PC-3 (cell line): ENCODE measurements around the gene EFR3B. TPM values are rescaled to one million over a fixed set of nuclear protein-coding genes. Genes with fewer than 3 reads are reported as not detected.

ENCODE experiments used
- ATAC-seq: fragments of 200-7000 bp; cut with Tn5 transposase; 2 replicates; pipeline ENCODE4 v1.9.1; 2020; ENCODE audit warnings: mild to moderate bottlenecking, moderate library complexity
- BruUV-seq: library from RNA; stranded (reverse); fragments of 400-500 nt; replicated peaks from 2 replicates; lab custom pipeline; 2021; lab: Mats Ljungman, UMichigan
- CTCF ChIA-PET: fragments of 300-600 bp; sonication (Branson Sonifier 250); formaldehyde crosslinking; loops from one replicate; lab custom pipeline; 2022; ENCODE audit warnings: antibody characterized with exemption; lab: Charles Lee
- POLR2A ChIA-PET: fragments of 300-600 bp; sonication (Branson Sonifier 250); formaldehyde crosslinking; loops from one replicate; lab custom pipeline; 2022; ENCODE audit warnings: antibody characterized with exemption; ENCODE audit not compliant: unreplicated experiment; lab: Charles Lee
- DNase-seq: peaks from one replicate; pipeline ENCODE4 v3.0.0-alpha.2; 2015
- H2AFZ ChIP-seq: fragments of 300-600 bp; sonication (generic); 2 replicates; pipeline ENCODE4 v1.6.0; 2016; ENCODE audit warnings: antibody characterized with exemption, low read length
- H3F3A ChIP-seq: fragments of 300-600 bp; sonication (generic); one replicate; pipeline ENCODE4 v1.6.0; 2017; ENCODE audit warnings: antibody characterized with exemption, low read length, control low read depth, mild to moderate bottlenecking; ENCODE audit not compliant: unreplicated experiment
- H3K27ac ChIP-seq: fragments of 300-600 bp; sonication (generic); 2 replicates; pipeline ENCODE4 v1.5.1; 2016; ENCODE audit warnings: mild to moderate bottlenecking, low read length
- H3K27me3 ChIP-seq: fragments of 300-600 bp; sonication (generic); 2 replicates; pipeline ENCODE4 v1.6.1; 2016; ENCODE audit warnings: low read length, mixed read lengths
- H3K36me3 ChIP-seq: fragments of 300-600 bp; sonication (generic); 2 replicates; pipeline ENCODE4 v1.6.1; 2016; ENCODE audit warnings: low read depth, mixed run types, low read length, mixed read lengths
- H3K4me1 ChIP-seq: fragments of 300-600 bp; sonication (generic); 2 replicates; pipeline ENCODE4 v1.5.1; 2016; ENCODE audit warnings: low read length; ENCODE audit not compliant: insufficient read depth
- H3K4me2 ChIP-seq: fragments of 300-600 bp; sonication (generic); 2 replicates; pipeline ENCODE4 v1.6.0; 2016; ENCODE audit warnings: low read length
- H3K4me3 ChIP-seq: fragments of 300-600 bp; sonication (generic); 2 replicates; pipeline ENCODE4 v1.5.1; 2016; ENCODE audit warnings: mild to moderate bottlenecking, low read length, mixed read lengths
- H3K79me2 ChIP-seq: fragments of 300-600 bp; sonication (generic); 2 replicates; pipeline ENCODE4 v1.6.1; 2017; ENCODE audit warnings: low read length, mixed read lengths
- H3K9ac ChIP-seq: fragments of 300-600 bp; sonication (generic); 2 replicates; pipeline ENCODE4 v1.6.0; 2016; ENCODE audit warnings: mild to moderate bottlenecking, low read length
- H3K9me2 ChIP-seq: fragments of 300-600 bp; sonication (generic); replicated peaks from 2 replicates; pipeline ENCODE4 v1.6.1; 2016; ENCODE audit warnings: mixed run types, low read length, mixed read lengths
- H3K9me3 ChIP-seq: fragments of 300-600 bp; sonication (generic); 2 replicates; pipeline ENCODE4 v1.6.1; 2016; ENCODE audit warnings: low read length, mixed read lengths
- H4K20me1 ChIP-seq: fragments of 300-600 bp; sonication (generic); 2 replicates; pipeline ENCODE4 v1.6.1; 2016; ENCODE audit warnings: low read length, mixed read lengths
- CTCF ChIP-seq: fragments of 300-600 bp; sonication (generic); conservative IDR thresholded peaks from 2 replicates; pipeline ENCODE4 v1.5.1; 2017; ENCODE audit warnings: antibody characterized with exemption, low read depth, mild to moderate bottlenecking, low read length
- EZH2 ChIP-seq: fragments of 300-600 bp; sonication (generic); IDR thresholded peaks from one replicate; pipeline ENCODE4 v1.6.1; 2017; ENCODE audit warnings: antibody characterized with exemption, mild to moderate bottlenecking, low read length; ENCODE audit not compliant: unreplicated experiment
- EZH2phosphoT487 ChIP-seq: fragments of 300-600 bp; sonication (generic); IDR thresholded peaks from 2 replicates; pipeline ENCODE4 v1.6.1; 2018; ENCODE audit warnings: mild to moderate bottlenecking, antibody characterized with exemption, low read length, borderline replicate concordance
- intact Hi-C: fragments of 100-400 bp; cut with micrococcal nuclease; formaldehyde crosslinking; loops from 2 replicates; pipeline ENCODE4 v1.9.0; 2023
- total RNA-seq: library from RNA; depleted of rRNA; stranded (reverse); fragments of >200 nt; gene quantifications from 2 replicates; pipeline ENCODE4 v1.2.3, GENCODE V29; 2014

The EFR3B gene
- total RNA-seq, 1 experiment from 2014 or later: 4.6 TPM

GRCh38 chr2:25174192-25174861 lies 132.5 kb downstream of the EFR3B start:
- DNase-seq: no peak
- no peak for ATAC-seq
- Histone ChIP-seq H3K4me2 (no peak overlapping the region), H3K36me3 (no peaks in the 10 kb centered on the region), H2AFZ (no peak overlapping the region), H3K4me1 (no peaks in the 10 kb centered on the region), H4K20me1 (no peaks in the 10 kb centered on the region), H3F3A (no peaks in the 10 kb centered on the region), H3K27ac (no peak overlapping the region), H3K9me3 (no peaks in the 10 kb centered on the region), H3K4me3 (no peak overlapping the region), H3K79me2 (no peaks in the 10 kb centered on the region), H3K9ac (no peak overlapping the region), H3K9me2 (no peaks in the 10 kb centered on the region), H3K27me3 (peaks cover 29% of the 10 kb centered on the region)
- POLR2A ChIA-PET: no interaction called here
- intact Hi-C loops: no loop called here
- TF ChIP-seq CTCF (no peak), EZH2 (no peak), EZH2phosphoT487 (no peak)
- BruUV-seq: no TSS peak
- CTCF ChIA-PET: no interaction called here

- H3K4me2 ChIP-seq: no peak overlapping the region
- H2AFZ ChIP-seq: no peak overlapping the region
- H3K9me2 ChIP-seq: no peaks in the 10 kb centered on the region
- DNase-seq (no peak), ATAC-seq (no peak)
- H3K4me1 ChIP-seq: no peaks in the 10 kb centered on the region
- CTCF ChIA-PET: no interaction called here
- H3K27ac ChIP-seq: no peak overlapping the region
- H3K9ac ChIP-seq: no peak overlapping the region
- H3K27me3 ChIP-seq: peaks cover 19% of the 10 kb centered on the region; the same call in 1 of the 2 replicates
- no peaks in the 10 kb centered on the region for H3K79me2 ChIP-seq
- H3K9me3 ChIP-seq: no peaks in the 10 kb centered on the region
- intact Hi-C loops: no loop called here
- TF ChIP-seq EZH2phosphoT487 (no peak), EZH2 (no peak), CTCF (no peak)
- BruUV-seq: no TSS peak
- POLR2A ChIA-PET: no interaction called here
- H4K20me1 ChIP-seq: no peaks in the 10 kb centered on the region
- no peaks in the 10 kb centered on the region for H3K36me3 ChIP-seq
- H3K4me3 ChIP-seq: no peak overlapping the region
- H3F3A ChIP-seq: no peaks in the 10 kb centered on the region
Measured at GRCh38 chr2:25176138-25176537, 134.3 kb downstream of the EFR3B start.

GRCh38 chr2:25176541-25177181 lies 134.8 kb downstream of the EFR3B start:
- intact Hi-C loops: no loop called here
- no peaks in the 10 kb centered on the region for H3K79me2 ChIP-seq

More at GRCh38 chr2:25176541-25177181, 134.8 kb downstream of the EFR3B start:
- DNase-seq (no peak), ATAC-seq (no peak)
- CTCF ChIA-PET: no interaction called here
- Histone ChIP-seq H3F3A (no peaks in the 10 kb centered on the region), H3K36me3 (no peaks in the 10 kb centered on the region), H3K4me1 (no peaks in the 10 kb centered on the region), H3K27me3 (peaks cover 16% of the 10 kb centered on the region; the same call in 1 of the 2 replicates), H4K20me1 (no peaks in the 10 kb centered on the region), H3K27ac (no peak overlapping the region), H3K4me3 (no peak overlapping the region), H3K9me2 (no peaks in the 10 kb centered on the region), H3K9me3 (no peaks in the 10 kb centered on the region), H2AFZ (no peak overlapping the region), H3K4me2 (no peak overlapping the region), H3K9ac (no peak overlapping the region)
- no TSS peak for BruUV-seq
- POLR2A ChIA-PET: no interaction called here
- TF ChIP-seq EZH2phosphoT487: no peak
- TF ChIP-seq CTCF: no peak
- TF ChIP-seq EZH2: no peak
